D721Med (cell line): ENCODE data around the gene COL13A1.

Source experiments
- DNase-seq: peaks from one replicate; pipeline ENCODE4 v3.0.0; 2011; ENCODE audit warnings: low spot score; ENCODE audit not compliant: insufficient read length
- FAIRE-seq: peaks from 2 replicates; lab custom pipeline; 2011; peaks lifted over from hg19 to GRCh38; lab: Jason Lieb, UNC
- TF ChIP-seq, protein P1 (sequence below): IDR thresholded peaks from 2 replicates; pipeline ENCODE4 v1.5.1; 2012; ENCODE audit warnings: mild to moderate bottlenecking, control low read depth; ENCODE audit not compliant: insufficient read depth; ENCODE audit errors: missing control alignments

The COL13A1 gene

DNA sequence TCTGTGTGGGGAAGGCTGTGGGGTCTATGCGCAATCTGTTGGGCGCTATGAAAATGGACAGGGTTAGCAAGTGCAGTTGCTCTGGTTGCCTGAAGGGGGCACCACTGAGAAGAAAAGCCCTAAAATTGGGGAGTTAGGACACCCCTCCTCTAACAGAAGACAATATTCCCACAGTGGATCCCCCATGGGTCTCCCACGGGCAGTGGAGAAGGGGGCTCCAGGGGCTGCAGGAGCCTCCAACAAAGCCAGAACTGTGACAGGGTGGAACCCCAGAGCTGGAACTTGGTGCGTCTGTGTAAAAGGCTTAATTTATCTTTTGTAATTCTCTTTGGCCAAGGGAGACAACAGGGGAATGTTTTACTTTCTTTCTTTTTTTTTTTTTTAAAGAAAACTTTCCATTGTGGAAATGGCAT is 12.5 kb upstream of the COL13A1 start:
- FAIRE-seq = no peak
- TF ChIP-seq, protein P1, sequence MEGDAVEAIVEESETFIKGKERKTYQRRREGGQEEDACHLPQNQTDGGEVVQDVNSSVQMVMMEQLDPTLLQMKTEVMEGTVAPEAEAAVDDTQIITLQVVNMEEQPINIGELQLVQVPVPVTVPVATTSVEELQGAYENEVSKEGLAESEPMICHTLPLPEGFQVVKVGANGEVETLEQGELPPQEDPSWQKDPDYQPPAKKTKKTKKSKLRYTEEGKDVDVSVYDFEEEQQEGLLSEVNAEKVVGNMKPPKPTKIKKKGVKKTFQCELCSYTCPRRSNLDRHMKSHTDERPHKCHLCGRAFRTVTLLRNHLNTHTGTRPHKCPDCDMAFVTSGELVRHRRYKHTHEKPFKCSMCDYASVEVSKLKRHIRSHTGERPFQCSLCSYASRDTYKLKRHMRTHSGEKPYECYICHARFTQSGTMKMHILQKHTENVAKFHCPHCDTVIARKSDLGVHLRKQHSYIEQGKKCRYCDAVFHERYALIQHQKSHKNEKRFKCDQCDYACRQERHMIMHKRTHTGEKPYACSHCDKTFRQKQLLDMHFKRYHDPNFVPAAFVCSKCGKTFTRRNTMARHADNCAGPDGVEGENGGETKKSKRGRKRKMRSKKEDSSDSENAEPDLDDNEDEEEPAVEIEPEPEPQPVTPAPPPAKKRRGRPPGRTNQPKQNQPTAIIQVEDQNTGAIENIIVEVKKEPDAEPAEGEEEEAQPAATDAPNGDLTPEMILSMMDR = peak; percentile 29

DNA sequence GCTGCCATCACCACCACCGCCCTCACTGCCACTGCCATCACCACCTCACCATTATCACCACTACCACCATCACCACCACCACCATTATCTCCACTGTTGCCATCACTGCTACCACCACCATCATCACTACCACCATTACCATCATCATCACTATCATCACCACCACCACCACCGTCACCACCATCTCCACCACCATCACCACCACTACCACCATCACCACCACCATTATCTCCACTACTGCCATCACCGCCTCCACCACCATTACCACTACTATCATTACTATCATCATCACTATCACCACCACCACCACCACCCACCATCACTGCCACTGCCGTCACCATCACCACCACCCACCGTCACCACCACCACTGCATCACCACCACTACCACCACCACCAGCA is 9.9 kb upstream of the COL13A1 start:
- DNase-seq = no peak
- TF ChIP-seq, protein P1 = no peak
- no peak for FAIRE-seq

More for the DNA sequence above, 12.5 kb upstream of the COL13A1 start:
- no peak for DNase-seq

DNA sequence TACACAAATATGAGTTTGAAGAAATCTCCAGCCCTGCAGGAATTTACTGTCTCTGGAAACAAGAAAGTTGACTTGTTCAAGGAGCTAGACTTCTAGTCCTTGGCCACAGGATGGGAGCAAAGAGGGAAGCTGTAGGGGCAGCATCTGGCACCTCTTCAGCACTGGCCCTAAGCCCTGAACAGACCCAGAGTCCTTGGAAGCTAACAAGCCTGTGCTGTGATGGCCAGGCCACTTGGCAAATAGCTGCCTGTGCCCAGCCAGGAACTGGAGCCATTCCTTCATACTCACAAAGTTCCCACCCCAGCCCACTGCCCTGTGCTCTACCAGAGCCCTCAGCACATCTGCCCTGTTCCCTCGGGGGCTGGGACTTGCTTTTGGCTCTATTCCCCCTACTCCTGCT is 9.4 kb upstream of the COL13A1 start:
- no peak for DNase-seq
- TF ChIP-seq, protein P1 = no peak
- no peak for FAIRE-seq

DNA sequence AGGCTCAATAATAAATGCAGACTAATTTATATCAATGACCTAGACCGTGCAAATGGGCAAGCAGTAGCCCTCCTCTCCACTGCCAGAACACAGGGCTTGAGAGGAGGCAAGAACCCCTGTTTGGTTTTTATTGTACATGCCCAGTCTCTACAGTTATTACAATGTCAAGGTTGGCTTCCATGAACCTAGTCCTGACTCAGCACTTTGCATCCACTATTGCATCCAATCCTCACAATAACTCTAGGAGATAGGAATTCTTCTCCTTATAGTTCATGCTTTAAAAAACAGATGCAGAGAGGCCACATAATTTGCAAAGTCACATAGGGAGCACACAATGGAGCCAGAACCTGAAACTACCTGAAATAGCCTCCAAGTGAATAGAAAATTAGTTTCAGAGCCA is 7.0 kb upstream of the COL13A1 start:
- FAIRE-seq = no peak
- TF ChIP-seq, protein P1 = no peak
- DNase-seq = no peak

DNA sequence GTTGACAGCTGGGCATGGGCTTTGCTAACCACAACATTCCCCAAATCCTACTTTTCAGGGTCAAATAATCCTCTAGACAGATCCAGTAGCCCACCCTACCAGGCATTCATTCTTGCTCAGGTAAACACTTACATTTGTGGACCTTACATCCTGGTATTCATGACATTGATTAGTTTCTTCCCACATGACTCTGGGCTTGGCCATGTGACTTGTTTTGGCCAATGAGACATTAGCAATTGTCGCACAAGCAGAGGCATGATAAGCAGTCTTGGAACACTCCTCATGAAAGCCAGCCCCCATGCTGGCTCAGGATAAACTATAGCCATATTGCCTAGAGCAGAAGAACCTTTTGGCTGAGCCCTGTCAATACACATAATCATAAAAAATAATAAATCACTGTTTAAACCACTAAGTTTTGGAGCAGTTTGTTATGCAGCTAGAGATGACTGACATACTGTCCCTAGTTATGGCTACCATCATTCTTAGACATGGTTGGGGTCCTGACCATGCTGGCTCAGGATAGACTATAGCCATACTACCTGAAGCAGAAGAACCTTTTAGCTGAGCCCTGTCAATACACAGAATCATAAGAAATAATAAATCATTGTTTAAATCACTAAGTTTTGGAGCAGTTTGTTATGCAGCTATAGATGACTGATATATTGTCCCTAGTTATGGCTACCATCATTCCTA is 6.3 kb upstream of the COL13A1 start:
- FAIRE-seq (no peak), DNase-seq (no peak)
- TF ChIP-seq, protein P1 = no peak

DNA sequence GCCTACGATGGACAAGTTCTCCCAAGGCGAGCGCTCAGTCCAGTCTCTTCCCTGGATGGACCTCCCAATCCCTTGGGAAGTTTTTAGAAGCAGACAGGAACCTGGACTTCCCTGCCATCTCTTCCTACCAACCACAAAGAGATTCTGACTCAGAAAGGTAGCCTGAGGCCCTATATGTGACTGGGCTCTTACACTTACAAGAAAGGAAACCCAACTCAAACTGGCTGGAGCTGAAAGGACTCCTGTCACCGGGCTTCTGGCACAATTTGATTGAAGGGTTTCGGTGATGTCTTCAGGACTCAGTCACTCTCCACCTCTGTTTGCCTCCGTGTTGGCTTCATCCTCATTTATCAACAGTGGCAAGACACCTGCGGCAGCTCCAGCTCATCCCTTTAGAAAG is 3.7 kb upstream of the COL13A1 start:
- no peak for FAIRE-seq
- TF ChIP-seq, protein P1 = no peak

DNA sequence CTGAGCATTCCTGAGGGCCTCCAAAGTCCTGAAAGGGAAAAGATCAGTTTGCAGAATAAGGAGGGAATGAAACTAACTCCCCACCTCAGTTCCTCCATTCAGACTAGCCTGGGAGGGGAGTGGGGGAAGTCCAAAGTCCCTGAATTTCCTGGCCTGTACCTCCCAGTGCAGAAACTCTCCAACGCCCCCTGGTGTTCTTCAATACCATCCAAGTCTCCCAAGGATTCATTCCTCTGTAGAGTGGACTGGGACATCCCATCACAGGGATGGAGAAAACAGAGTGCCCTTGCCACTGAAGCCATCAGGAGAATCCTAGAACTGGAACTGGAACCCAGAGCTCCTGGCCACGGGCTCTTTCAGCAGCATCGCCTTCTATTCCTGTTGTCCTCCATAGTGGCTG is 1.6 kb upstream of the COL13A1 start:
- no peak for FAIRE-seq
- DNase-seq = no peak
- TF ChIP-seq, protein P1 = peak; percentile 47

More for the DNA sequence above, 3.7 kb upstream of the COL13A1 start:
- DNase-seq = no peak
